ENCODE measurements around the gene ACAD11.
"Not testable (repeated sequence)": the region's sequence is repeated elsewhere in the genome, so short reads cannot be mapped to it uniquely, and the experiment has no call there.

Gene ACAD11

DNA sequence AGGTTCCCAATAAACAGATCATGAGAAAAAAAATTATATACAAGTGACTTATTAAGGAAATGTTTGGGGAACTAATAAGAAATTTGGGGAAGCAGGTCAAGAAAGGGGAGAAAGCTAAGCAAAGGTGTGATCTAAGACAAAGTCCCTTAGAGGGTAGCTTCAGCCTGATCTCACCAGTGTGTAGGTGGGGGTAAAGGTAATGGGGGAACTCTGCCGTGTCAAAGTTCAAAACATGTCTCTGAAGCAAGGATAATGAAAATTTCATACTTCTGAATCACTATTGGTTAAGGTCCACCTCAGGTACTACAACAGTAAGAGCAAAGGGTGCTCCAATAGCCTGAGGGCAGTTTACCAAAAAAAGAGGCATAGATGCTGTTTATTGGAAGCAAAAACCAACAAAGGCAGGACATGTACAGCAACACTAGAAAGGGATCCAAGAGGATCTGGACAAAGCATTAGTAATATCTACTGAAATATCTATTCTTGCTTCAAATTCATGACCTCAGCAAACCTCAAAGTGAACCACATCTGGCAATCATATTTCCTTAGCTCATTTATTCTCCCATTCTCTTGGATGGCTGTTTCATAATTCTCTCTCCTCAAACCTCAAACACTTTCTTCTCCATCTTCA is 6.9 kb downstream of the ACAD11 start:
- TF ChIP-seq, protein P1, sequence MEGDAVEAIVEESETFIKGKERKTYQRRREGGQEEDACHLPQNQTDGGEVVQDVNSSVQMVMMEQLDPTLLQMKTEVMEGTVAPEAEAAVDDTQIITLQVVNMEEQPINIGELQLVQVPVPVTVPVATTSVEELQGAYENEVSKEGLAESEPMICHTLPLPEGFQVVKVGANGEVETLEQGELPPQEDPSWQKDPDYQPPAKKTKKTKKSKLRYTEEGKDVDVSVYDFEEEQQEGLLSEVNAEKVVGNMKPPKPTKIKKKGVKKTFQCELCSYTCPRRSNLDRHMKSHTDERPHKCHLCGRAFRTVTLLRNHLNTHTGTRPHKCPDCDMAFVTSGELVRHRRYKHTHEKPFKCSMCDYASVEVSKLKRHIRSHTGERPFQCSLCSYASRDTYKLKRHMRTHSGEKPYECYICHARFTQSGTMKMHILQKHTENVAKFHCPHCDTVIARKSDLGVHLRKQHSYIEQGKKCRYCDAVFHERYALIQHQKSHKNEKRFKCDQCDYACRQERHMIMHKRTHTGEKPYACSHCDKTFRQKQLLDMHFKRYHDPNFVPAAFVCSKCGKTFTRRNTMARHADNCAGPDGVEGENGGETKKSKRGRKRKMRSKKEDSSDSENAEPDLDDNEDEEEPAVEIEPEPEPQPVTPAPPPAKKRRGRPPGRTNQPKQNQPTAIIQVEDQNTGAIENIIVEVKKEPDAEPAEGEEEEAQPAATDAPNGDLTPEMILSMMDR (conservative IDR thresholded peaks at IDR 0.05): no peak

DNA sequence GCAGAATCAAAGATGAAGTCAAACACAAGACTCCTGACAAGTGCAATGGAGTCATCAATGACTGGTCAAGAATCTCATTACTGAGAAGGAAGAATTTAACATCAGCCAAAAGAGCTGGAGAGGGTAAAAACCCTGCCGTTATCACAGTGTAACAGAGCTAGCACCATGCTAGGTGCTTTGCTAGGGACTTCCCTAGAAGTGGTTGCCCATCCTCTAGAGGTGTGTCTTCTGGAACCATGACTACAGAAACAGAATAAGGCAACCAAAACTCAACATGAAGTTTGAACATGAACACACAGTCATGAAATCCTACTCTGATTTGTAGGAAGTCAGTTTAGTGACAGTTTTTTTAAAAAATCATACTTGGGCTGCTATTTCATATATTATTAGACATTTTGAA is 9.5 kb downstream of the ACAD11 start:
- TF ChIP-seq, protein P1 (conservative IDR thresholded peaks at IDR 0.05): no peak
- H3K27ac ChIP-seq: no peak overlapping the region

More for the DNA sequence above, 6.9 kb downstream of the ACAD11 start:
- H3K27ac ChIP-seq: peak overlapping the region; percentile 86; the same call in 1 of the 2 replicates

DNA sequence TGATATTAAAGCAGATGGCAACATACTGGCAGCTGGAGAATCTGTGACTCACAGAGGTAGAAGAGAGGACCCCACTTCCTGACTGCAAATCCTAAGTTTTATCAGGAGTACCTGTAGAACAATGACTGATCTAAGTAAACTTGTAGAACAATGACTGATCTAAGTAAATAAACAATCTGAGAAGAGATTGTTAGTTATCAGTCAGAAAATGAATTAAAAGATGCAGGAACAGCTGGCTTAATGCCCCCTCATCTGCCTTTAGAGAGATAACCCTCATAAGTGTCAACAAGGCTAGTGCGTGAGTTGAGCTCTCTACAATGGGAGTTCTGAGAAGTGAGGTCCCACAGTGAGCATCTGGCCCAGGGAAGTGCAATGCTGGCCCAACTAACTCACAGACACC is 14.6 kb downstream of the ACAD11 start:
- TF ChIP-seq, protein P1 (conservative IDR thresholded peaks at IDR 0.05): no peak

DNA sequence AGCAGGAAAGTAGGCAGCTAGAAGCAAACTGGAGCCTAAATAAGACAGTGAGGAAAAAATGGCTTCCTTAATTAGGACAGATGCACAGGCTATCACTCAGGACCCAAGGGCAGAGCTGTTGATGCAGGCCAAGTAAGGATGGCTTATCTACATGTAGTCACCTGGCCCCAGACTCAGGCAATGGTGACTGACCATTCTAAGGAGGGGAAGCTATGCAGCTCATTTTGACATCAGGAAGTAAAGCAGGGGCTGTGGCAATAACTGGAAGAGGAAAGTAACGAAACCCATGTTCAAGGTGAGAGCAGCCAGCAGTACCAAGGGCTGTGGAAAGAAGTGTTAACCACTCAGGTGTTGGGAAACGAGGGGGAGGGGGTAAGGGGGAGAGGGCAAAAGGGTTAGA is 16.2 kb downstream of the ACAD11 start:
- TF ChIP-seq, protein P1 (conservative IDR thresholded peaks at IDR 0.05): no peak
- H3K27ac ChIP-seq: no peak overlapping the region

More for the DNA sequence above, 14.6 kb downstream of the ACAD11 start:
- H3K27ac ChIP-seq: no peak overlapping the region

DNA sequence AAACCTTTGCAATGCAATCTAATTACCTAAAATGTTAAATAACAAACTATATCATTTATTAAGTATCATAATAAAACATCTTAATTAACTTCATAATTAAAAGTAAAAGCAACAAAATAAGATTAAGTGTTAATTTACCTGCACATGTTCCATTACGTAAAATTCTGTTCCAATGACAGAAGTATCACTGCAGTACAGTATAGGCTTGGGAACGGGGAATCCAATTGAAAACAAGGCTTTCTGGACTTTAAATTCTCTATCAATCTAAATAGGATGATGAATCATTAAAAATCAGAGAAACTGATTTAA is 17.1 kb downstream of the ACAD11 start:
- TF ChIP-seq, protein P1 (conservative IDR thresholded peaks at IDR 0.05): peak; percentile 54
- no peak overlapping the region for H3K27ac ChIP-seq

DNA sequence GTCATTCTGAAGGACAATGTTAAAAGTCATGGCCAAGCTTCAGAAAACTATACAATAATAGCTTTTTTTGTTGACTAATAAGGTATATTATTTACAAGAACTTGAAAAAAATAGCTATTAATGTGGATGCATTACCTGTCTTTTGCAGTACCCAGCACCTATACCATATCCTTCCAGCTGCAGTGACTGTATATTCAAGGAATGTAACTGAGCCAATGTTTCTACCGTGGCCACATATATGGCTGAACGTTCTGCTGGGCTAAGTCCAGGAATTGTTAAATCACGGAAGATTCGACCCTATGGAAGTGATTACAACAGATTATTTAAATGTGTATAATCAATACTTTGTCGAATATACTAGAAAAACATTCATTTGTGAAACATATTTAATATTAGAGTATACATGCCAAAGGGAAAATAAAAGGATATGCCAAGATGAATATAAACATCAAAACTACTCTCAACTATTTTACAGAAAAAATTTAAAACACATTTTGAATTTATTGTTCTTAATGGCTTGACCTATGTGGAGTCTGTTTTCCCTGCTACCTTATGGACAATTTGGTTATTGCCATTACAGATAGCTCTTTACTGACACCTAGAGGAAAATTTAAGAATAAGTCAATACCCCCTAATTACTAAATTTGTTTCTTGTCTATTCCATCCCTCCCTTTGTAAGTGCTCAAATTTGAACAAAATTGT is 17.6 kb downstream of the ACAD11 start:
- TF ChIP-seq, protein P1 (conservative IDR thresholded peaks at IDR 0.05): peak; percentile 90
- no peak overlapping the region for H3K27ac ChIP-seq

DNA sequence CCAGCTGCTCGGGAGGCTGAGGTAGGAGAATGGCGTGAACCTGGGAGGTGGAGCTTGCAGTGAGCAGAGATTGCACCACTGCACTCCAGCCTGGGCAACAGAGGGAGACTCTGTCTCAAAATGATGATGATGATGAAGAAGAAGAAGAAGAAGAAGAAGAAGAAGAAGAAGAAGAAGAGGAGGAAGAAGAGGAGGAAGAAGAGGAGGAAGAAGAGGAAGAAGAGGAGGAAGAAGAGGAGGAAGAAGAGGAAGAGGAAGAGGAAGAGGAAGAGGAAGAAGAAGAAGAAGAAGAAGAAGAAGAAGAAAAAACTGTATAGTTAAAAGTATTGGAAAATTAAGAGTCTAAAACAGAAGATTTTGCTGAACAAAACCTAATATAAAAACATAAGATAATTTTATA is 18.2 kb downstream of the ACAD11 start:
- not testable (repeated sequence) for H3K27ac ChIP-seq

DNA sequence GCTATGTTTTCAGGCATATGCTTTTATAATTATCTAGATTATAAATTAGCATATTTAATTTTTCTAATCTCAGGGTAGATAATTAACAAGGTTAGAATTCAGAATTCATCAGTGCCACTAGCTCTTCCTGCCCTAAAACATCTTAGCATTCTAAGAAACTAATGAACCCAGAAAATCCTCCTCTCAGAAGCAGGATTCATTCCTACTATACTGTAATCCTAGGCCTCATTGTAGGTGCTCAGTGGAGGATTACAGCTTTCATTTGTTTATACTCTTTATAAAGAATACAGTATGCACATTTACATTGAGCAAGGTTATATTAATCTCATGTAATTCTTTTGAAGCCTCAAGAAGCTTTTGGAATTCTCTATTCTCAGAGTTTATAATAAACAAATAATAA is 20.9 kb downstream of the ACAD11 start:
- TF ChIP-seq, protein P1 (conservative IDR thresholded peaks at IDR 0.05): no peak
- no peak overlapping the region; the same call in 1 of the 2 replicates for H3K27ac ChIP-seq
